GM21447 (cell line): ENCODE measurements around the gene BRSK2.
"Not testable (repeated sequence)": the region's sequence is repeated elsewhere in the genome, so short reads cannot be mapped to it uniquely, and the experiment has no call there.

ENCODE experiments used
- ATAC-seq: cut with Tn5 transposase; IDR thresholded peaks from one replicate; pipeline ENCODE4 v1.9.1; 2021; ENCODE audit not compliant: unreplicated experiment

Gene BRSK2

DNA sequence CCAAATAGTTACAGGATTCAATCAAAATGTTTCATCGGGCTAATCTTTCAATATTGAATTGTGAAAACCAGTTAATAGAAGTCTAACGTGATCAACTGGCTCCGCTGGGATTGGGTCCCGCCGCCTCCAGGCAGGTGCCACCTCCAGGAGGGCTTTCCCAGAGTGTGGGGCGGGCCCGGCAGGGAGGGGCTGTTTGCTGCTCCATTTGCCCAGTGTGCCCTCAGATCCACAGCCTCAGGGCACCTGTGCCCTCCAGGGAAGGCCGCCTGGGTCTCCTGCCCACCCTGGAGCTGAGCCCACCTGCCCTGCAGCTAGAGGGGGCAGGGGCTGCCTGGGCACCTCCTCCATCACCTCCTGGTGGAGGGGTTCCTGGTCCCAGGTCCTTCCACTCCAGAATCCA lies 17.9 kb downstream of the BRSK2 start:
- no peak for ATAC-seq

DNA sequence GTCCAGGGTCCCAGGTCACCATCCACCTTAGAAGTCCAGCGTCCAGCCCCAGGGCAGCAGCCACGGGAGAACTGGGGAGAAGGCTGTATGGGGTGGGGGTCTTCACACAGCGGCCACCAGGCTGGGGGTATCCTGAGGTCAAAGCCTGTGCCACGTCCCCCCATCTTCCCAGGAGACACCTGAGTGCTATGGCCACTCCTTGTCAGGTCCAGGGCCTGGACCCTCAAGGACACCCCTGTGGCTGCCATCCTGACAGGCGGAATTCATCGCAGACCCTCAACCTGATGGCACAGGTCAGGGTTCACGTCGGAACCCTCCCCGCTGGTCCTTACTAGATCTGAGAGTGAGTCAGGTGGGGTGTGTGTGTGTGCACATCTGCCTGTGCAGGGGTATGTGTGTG lies 18.6 kb downstream of the BRSK2 start:
- no peak for ATAC-seq

DNA sequence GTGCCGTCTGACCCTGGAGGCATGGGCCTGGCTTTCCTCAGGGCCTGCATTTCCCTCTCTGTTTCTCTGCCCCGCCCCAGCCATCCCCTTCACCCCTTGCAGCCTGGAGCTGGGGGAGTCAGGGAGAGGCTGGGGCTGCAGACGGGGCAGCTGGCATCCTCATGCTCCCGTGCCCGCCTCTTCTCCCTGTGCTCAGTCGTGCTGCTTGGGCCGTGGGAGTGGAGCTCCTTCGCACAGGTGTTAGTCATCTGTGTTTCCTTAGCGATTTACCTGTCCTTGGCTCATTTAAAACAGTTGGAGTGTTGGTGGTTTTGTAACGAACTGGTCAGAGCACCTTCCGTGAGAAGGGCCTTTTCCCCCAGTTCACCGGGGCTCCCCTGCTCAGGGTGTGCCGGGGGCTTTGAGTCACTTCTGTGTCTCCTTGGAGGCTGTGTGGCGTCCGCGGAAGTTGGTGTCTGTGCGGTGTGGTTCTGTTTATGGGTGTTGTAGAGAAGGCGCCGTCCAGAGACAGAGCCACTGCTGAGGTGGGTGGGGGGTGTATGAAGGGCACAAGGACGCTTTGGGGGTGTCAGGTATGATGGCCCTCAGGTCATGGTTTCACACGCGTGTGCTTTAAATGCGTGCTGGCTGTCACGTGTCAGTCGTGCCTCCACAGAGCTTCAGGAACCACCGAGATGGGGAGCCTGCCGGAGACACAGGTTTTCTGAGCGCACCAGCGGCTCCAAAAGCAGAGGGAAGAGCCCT lies 19.5 kb downstream of the BRSK2 start:
- no peak for ATAC-seq

DNA sequence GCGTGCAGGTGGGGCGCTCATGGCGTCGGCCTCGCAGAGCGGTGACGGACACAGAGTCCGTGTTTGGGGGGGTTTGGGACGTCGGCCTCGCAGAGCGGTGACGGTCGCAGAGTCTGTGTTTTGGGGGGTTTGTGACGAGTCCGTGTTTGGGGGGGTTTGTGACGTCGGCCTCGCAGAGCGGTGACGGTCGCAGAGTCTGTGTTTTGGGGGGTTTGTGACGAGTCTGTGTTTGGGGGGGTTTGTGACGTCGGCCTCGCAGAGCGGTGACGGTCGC lies 20.1 kb downstream of the BRSK2 start:
- not testable (repeated sequence) for ATAC-seq

DNA sequence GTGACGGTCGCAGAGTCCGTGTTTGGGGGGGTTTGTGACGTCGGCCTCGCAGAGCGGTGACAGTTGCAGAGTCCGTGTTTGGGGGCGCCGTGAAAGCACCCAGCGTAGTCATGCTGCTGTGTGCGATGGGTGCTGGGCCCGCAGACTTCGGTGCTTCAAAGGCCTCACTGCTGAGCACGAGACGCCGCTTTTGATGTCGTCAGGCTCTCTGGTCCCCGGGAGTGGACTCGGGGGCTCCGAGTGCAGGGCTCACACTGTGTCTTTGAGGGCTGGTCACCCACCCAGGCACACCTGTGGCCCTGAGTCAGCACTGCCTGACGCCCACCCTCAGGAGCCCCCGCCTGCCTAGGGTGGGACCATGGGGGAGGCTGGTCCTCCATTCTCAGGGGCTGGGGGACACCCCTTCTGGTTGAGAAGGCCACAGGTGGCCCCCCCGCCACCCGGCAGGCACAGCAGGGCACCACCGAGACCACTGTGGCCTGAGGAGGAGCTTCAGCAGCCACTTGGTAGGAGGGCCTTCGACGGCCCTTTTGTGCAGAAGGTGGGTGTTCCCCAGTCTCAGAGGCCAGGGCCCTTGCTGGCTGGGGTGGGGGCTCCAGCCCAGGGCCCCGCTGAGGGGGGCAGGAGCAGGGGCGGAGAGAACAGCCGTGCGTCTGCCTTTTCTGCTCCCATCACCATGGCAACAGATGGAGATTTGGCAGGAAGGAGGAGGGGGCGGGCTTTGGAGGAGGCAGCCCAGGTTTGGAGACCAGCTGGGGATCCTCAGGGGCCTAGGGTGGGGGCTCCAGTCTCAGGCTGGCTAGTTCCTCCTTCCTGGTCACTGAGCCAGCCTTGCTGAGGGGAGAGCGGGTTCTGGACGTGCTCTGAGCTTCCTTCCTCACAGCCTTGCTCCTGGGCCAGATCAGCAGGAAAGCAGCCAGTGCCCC lies 20.9 kb downstream of the BRSK2 start:
- ATAC-seq: no peak

GRCh38 chr11:1411301-1411700 lies 21.6 kb downstream of the BRSK2 start:
- ATAC-seq: no peak

DNA sequence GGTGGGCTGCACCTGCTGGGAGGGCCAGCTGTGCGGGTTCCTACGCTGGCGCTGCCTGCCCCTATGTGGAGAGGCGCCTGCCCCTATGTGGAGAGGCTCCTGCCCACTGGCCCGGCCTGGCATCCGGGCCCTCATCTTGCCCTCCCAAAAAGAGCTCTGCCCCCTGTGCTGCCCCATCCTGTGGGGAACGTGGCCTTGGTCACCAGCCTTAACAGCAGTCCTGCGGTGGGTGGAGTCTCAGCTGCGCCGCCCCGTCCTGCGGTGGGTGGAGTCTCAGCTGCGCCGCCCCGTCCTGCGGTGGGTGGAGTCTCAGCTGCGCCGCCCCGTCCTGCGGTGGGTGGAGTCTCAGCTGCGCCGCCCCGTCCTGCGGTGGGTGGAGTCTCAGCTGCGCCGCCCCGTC lies 22.0 kb downstream of the BRSK2 start:
- not testable (repeated sequence) for ATAC-seq

DNA sequence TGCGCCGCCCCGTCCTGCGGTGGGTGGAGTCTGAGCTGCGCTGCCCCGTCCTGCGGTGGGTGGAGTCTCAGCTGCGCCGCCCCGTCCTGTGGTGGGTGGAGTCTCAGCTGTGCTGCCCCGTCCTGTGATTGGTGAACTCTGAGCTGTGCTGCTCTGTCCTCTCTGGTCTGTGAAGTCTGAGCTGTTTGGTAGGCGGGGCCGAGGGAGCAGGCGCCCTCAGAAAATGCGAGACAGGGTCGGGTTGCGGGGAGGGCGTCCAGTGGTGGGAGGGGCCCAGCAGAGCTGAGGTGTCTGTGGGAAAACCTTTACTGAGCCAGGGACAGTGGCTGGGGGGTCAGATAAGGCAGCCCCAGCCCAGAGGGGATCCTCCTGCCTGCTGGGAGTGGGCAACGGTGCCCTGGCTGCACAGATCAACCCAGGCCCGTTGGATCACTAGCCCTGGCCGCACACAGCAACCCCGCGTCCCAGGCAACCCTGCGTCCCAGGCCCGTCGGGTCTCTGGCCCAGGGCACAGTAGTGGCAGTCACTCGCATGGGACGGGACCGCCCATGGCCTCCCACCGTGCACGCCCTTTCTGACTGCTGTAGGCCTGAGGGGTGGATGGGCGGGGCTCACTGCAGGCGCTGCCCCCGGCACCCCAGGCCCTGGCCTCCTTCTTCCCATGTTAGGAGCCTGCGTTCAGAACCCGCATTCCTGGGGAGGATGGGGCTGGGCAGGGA lies 22.8 kb downstream of the BRSK2 start:
- no peak for ATAC-seq

DNA sequence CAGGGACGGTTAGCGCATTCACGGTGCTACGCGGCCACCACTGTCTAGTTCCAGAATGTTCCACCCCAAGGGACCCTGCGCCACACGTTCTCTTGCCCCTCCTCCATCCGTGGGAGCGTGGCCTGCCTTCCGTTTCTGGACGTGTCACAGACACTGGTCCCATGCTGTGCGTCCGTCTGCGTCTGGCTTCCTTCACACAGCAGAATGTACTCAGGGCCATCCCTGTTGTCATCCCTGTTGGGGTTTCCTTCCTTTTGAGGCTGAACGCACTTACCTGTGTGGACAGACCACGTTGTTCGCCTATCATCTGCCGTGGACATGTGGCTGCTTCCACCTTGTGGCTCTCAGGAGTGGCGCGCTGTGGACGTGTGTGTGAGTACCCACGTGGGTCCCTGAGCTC lies 24.9 kb downstream of the BRSK2 start:
- ATAC-seq: no peak

DNA sequence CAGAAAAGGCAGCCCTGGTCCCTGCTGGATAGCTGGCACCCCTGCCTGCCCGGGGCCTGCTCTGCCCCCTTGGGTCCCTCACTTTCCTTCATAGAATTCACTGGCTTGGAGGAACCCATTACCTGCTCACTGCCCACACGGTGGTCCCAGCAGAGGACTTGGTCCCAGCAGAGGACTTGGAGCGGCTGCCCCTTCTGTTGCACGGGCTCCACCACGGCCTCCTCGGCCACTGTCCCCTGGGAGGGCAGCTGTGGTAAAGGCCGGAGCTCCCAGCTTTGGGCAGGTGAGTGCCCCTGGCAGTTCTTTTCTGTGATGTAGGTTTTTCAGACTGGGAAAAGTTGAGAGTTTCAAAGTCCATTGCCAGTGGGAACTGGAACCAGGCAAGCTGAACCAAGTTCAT lies 25.9 kb downstream of the BRSK2 start:
- no peak for ATAC-seq

DNA sequence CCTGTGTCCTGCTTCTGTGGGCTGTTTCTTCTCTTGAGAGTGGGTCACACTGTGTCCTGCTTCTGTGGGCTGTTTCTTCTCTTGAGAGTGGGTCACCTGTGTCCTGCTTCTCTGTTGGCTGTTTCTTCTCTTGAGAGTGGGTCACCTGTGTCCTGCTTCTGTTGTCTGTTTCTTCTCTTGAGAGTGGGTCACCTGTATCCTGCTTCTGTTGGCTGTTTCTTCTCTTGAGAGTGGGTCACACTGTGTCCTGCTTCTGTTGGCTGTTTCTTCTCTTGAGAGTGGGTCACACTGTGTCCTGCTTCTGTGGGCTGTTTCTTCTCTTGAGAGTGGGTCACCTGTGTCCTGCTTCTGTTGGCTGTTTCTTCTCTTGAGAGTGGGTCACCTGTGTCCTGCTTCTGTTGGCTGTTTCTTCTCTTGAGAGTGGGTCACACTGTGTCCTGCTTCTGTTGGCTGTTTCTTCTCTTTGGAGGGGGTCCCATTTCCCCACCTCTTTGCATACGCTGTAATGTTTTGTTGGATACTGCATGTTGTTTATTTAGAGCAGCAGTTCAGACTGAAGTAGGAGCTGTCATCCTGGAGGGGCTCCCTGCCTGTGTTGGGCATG lies 28.6 kb downstream of the BRSK2 start:
- not testable (repeated sequence) for ATAC-seq

GRCh38 chr11:1419811-1420210 lies 30.1 kb downstream of the BRSK2 start:
- ATAC-seq: no peak

DNA sequence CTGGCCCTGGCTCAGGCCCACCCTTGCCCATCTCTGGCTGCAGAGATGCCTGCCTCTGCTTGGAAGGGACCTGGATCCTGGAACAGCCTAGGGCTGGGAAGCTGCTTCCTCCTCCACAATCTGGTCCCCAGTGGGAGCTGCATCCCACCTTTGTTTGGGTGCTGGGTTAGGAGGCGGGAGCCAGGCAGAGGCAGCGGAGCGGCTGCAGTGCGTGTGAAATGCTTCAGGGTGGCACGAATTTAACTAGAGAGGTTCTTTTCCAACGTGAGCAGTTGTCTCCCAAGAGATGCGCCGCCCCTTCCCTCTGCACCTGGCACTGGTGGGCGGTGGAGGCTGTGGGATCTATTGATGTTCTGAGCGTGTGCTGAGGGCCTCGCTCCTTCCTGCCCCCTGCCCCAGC lies 31.6 kb downstream of the BRSK2 start:
- ATAC-seq: no peak

- no peak for ATAC-seq
Measured at GRCh38 chr11:1422481-1422880, 32.7 kb downstream of the BRSK2 start.

GRCh38 chr11:1422981-1423380 lies 33.2 kb downstream of the BRSK2 start:
- no peak for ATAC-seq

GRCh38 chr11:1423406-1423805 lies 33.7 kb downstream of the BRSK2 start:
- not testable (repeated sequence) for ATAC-seq

DNA sequence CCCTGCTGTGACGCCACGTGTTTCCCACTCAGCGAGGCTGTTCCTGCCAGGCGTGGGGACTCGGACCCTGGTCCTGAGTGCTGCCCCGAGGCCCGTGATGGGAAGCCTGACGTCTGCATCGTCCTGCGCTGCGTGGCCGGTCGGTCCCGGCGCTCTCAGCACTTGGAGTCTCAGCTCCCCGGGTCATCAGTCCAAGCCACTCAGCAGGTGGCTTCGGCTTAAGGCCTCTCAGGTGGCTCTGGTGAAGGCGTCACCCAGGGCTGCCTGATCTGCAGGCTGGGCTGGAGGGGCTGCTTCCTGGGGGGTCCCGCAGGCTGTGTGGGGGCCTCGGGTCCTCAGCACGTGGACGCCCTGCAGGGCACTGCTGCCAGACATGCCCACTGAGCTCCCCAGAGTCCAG lies 35.3 kb downstream of the BRSK2 start:
- no peak for ATAC-seq

GRCh38 chr11:1425439-1425838 lies 35.7 kb downstream of the BRSK2 start:
- ATAC-seq: no peak

- ATAC-seq: no peak
Measured at GRCh38 chr11:1428762-1429316, 39.1 kb downstream of the BRSK2 start.

DNA sequence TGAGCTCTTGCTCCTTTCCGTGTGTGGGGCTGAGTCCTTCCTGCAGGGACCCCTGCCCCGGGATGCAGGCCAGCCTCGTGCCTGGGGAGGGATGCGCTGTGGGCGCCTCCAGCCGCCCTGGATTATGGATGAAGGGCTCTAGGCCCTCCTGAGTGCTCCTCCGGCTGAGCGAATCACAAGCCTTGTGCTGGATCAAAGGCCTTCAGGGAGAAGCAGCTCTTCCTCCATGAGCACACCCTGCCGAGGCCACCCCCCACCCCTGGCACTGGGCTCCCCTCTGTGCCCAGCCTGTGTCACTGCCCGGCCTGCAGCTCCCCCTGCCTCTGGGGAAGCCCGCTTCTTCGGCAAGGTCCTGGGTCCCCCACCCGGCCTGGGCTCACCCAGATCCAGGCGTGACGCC lies 43.8 kb downstream of the BRSK2 start:
- ATAC-seq: no peak

GRCh38 chr11:1433977-1434640 lies 44.4 kb downstream of the BRSK2 start:
- no peak for ATAC-seq
